Mesodermal cell (in vitro differentiated cells): ENCODE measurements around the gene ATP4B.

Experiments
- H3K27ac ChIP-seq: 2 replicates; pipeline ENCODE4 v1.7.0; 2013; ENCODE audit warnings: mild to moderate bottlenecking, low read depth, low read length, moderate library complexity; ENCODE audit not compliant: severe bottlenecking
- H3K36me3 ChIP-seq: 2 replicates; pipeline ENCODE4 v1.7.1; 2013; ENCODE audit warnings: mild to moderate bottlenecking, low read length, moderate library complexity; ENCODE audit not compliant: control insufficient read depth, insufficient read depth
- H3K4me1 ChIP-seq: one replicate; pipeline ENCODE4 v1.7.1; 2013; ENCODE audit warnings: mild to moderate bottlenecking, low read length; ENCODE audit not compliant: insufficient read depth, control insufficient read depth, poor library complexity, severe bottlenecking
- H3K4me3 ChIP-seq: 2 replicates; pipeline ENCODE4 v1.7.0; 2013; ENCODE audit warnings: low read length, control low read depth, mild to moderate bottlenecking; ENCODE audit not compliant: insufficient read depth, poor library complexity, severe bottlenecking; ENCODE audit errors: extremely low read depth
- H3K9me3 ChIP-seq: 2 replicates; pipeline ENCODE4 v1.7.1; 2013; ENCODE audit warnings: mild to moderate bottlenecking, low read length, moderate library complexity; ENCODE audit not compliant: control insufficient read depth
- WGBS, 2 experiments: methylation state at CpG; one replicate each; pipeline ENCODE4 v1.1.5; 2013; ENCODE audit warnings: missing lambda C conversion rate in 2 of 2; ENCODE audit not compliant: insufficient coverage in 2 of 2; 5-methylcytosine and 5-hydroxymethylcytosine counted together

The ATP4B gene

GRCh38 chr13:113602291-113602988 is 55.6 kb downstream of the ATP4B start:
- H3K4me1 ChIP-seq, result no peaks in the 10 kb centered on the region
- H3K27ac ChIP-seq, result no peak overlapping the region
- no peaks in the 10 kb centered on the region for H3K9me3 ChIP-seq
- 86 to 90% methylated on average over 13 of the region's 15 CpGs for WGBS, 2 experiments
- no peak overlapping the region for H3K4me3 ChIP-seq
- peaks cover 67% of the 10 kb centered on the region for H3K36me3 ChIP-seq

- Histone ChIP-seq H3K4me3 (no peak overlapping the region), H3K36me3 (peaks cover 72% of the 10 kb centered on the region), H3K4me1 (no peaks in the 10 kb centered on the region), H3K9me3 (no peaks in the 10 kb centered on the region), H3K27ac (no peak overlapping the region)
- 94 to 97% methylated on average over 22 to 23 of the region's 28 CpGs for WGBS, 2 experiments
These were observed 56.6 kb downstream of the ATP4B start for GRCh38 chr13:113601166-113602070.

GRCh38 chr13:113599391-113599790 is 58.6 kb downstream of the ATP4B start:
- Histone ChIP-seq H3K4me1 (no peaks in the 10 kb centered on the region), H3K4me3 (no peak overlapping the region), H3K36me3 (peaks cover 75% of the 10 kb centered on the region), H3K9me3 (no peaks in the 10 kb centered on the region), H3K27ac (no peak overlapping the region)
- 98 to 99% methylated on average over 11 of the region's 12 CpGs for WGBS, 2 experiments
